K562 (cell line): ENCODE results near the gene ECT2L.

Experiments
- CHD1 ChIP-seq: fragments of 200-600 bp; sonication (generic); IDR thresholded peaks from one replicate; pipeline ENCODE4 v1.6.1; 2012; ENCODE audit warnings: mild to moderate bottlenecking, moderate library complexity, low read length, inconsistent platforms
- FOSL1 ChIP-seq: fragments of 200-800 bp; sonication (Bioruptor generic); conservative IDR thresholded peaks from 2 replicates; pipeline ENCODE4 v1.6.1; 2016; ENCODE audit warnings: missing genetic modification characterization, missing compliant biosample characterization
- GATA2 ChIP-seq: sonication (generic); formaldehyde crosslinking; IDR thresholded peaks from 2 replicates; pipeline ENCODE4 v1.4.0; 2020; ENCODE audit warnings: mild to moderate bottlenecking, missing genetic modification reagents
- GATAD2A ChIP-seq: fragments of 450-650 bp; IDR thresholded peaks from 2 replicates; pipeline ENCODE4 v1.6.1; 2017
- RBM15 ChIP-seq: fragments of 200-400 bp; formaldehyde crosslinking; IDR thresholded peaks from 2 replicates; pipeline ENCODE4 v1.6.1; 2018; ENCODE audit warnings: mild to moderate bottlenecking, low read length, moderate library complexity; ENCODE audit not compliant: insufficient read depth

GRCh38 chr6:138803861-138804260 lies 8.0 kb downstream of the ECT2L start:
- no peak for TF ChIP-seq CHD1
- no peak for TF ChIP-seq RBM15
- TF ChIP-seq GATA2 (CRISPR knock-in tag): no peak
- TF ChIP-seq GATAD2A: no peak
- no peak for TF ChIP-seq FOSL1 (tag)
